GM23338 (cell line): ENCODE results near the gene RAB9A. TPM values are rescaled to one million over a fixed set of nuclear protein-coding genes. Genes with fewer than 3 reads are reported as not detected.

ENCODE experiments used
- ATAC-seq: fragments of 200-7000 bp; cut with Tn5 transposase; 3 replicates; pipeline ENCODE4 v1.9.1; 2020
- DNase-seq: peaks from one replicate; pipeline ENCODE4 v3.0.0-alpha.2; 2015; ENCODE audit warnings: low spot score
- H2AFZ ChIP-seq: fragments of 200-600 bp; sonication (generic); 2 replicates; pipeline ENCODE4 v1.8.0; 2016; ENCODE audit warnings: antibody characterized with exemption, mild to moderate bottlenecking, moderate library complexity
- H3F3A ChIP-seq: fragments of 200-600 bp; sonication (generic); replicated peaks from 2 replicates; pipeline ENCODE4 v1.8.0; 2017; ENCODE audit warnings: antibody characterized with exemption, mixed run types, low read depth
- H3K27ac ChIP-seq: fragments of 200-600 bp; sonication (generic); 2 replicates; pipeline ENCODE4 v1.6.1; 2016; ENCODE audit warnings: low read depth
- H3K27me3 ChIP-seq: fragments of 200-600 bp; sonication (generic); 2 replicates; pipeline ENCODE4 v1.8.0; 2016; ENCODE audit warnings: mild to moderate bottlenecking, mixed run types, moderate library complexity; ENCODE audit not compliant: insufficient read depth
- H3K36me3 ChIP-seq: fragments of 200-600 bp; sonication (generic); 2 replicates; pipeline ENCODE4 v1.8.0; 2016; ENCODE audit warnings: mild to moderate bottlenecking; ENCODE audit not compliant: insufficient read depth
- H3K4me1 ChIP-seq: fragments of 200-600 bp; sonication (generic); 2 replicates; pipeline ENCODE4 v1.8.0; 2016; ENCODE audit warnings: mild to moderate bottlenecking, moderate library complexity; ENCODE audit not compliant: insufficient read depth
- H3K4me2 ChIP-seq: fragments of 200-600 bp; sonication (generic); 2 replicates; pipeline ENCODE4 v1.7.1; 2017; ENCODE audit warnings: mixed run types
- H3K4me3 ChIP-seq: fragments of 200-600 bp; sonication (generic); 2 replicates; pipeline ENCODE4 v1.6.1; 2016; ENCODE audit warnings: mixed run types
- H3K79me2 ChIP-seq: fragments of 200-600 bp; sonication (generic); replicated peaks from 2 replicates; pipeline ENCODE4 v1.8.0; 2017; ENCODE audit warnings: mild to moderate bottlenecking; ENCODE audit not compliant: insufficient read depth
- H3K9me2 ChIP-seq: fragments of 200-600 bp; sonication (generic); 2 replicates; pipeline ENCODE4 v1.8.0; 2017; ENCODE audit not compliant: insufficient read depth
- H4K20me1 ChIP-seq: fragments of 200-600 bp; sonication (generic); replicated peaks from 2 replicates; pipeline ENCODE4 v1.8.0; 2017; ENCODE audit warnings: mild to moderate bottlenecking; ENCODE audit not compliant: insufficient read depth
- H3K27ac Mint-ChIP-seq: 2 replicates; pipeline ENCODE4 v1.8.0; 2020; ENCODE audit warnings: inconsistent platforms, mild to moderate bottlenecking, moderate library complexity, mixed read lengths
- H3K27me3 Mint-ChIP-seq: 3 replicates; pipeline ENCODE4 v1.8.0; 2022; ENCODE audit warnings: low read depth, mild to moderate bottlenecking, moderate library complexity, mixed read lengths, inconsistent platforms; ENCODE audit not compliant: insufficient read depth, poor library complexity
- H3K36me3 Mint-ChIP-seq: 3 replicates; pipeline ENCODE4 v1.8.0; 2021; ENCODE audit warnings: low read depth, mild to moderate bottlenecking, inconsistent platforms, moderate library complexity, mixed read lengths
- H3K4me1 Mint-ChIP-seq: 3 replicates; pipeline ENCODE4 v1.8.0; 2020; ENCODE audit warnings: mild to moderate bottlenecking, inconsistent platforms, mixed read lengths
- H3K4me3 Mint-ChIP-seq: 3 replicates; pipeline ENCODE4 v1.8.0; 2021; ENCODE audit warnings: moderate library complexity, mild to moderate bottlenecking, inconsistent platforms, mixed read lengths
- H3K9me3 Mint-ChIP-seq: 3 replicates; pipeline ENCODE4 v1.8.0; 2020; ENCODE audit warnings: moderate library complexity, mild to moderate bottlenecking, inconsistent platforms, mixed read lengths
- CREB1 ChIP-seq: fragments of 250-450 bp; sonication (Bioruptor Pico); IDR thresholded peaks from 2 replicates; pipeline ENCODE4 v1.5.0; 2020; ENCODE audit warnings: low read depth, mild to moderate bottlenecking, moderate library complexity
- CTCF ChIP-seq, 2 experiments: fragments of 200-600 bp in 1 of 2; sonication (generic) in 1 of 2; conservative IDR thresholded peaks; 2 replicates each; pipeline versions ENCODE4 v1.5.1 to v1.6.1; 2016 to 2017; ENCODE audit warnings: antibody characterized with exemption in 2 of 2, low read depth in 2 of 2, mild to moderate bottlenecking in 2 of 2, moderate library complexity in 1 of 2
- ETS1 ChIP-seq: IDR thresholded peaks from 2 replicates; pipeline ENCODE4 v1.6.1; 2016; ENCODE audit warnings: antibody characterized with exemption
- EZH2 ChIP-seq: fragments of 200-600 bp; sonication (generic); IDR thresholded peaks from one replicate; pipeline ENCODE4 v1.8.0; 2017; ENCODE audit warnings: antibody characterized with exemption, mild to moderate bottlenecking, low read depth; ENCODE audit not compliant: unreplicated experiment
- EZH2phosphoT487 ChIP-seq: fragments of 200-600 bp; sonication (generic); IDR thresholded peaks from one replicate; pipeline ENCODE4 v1.8.1; 2018; ENCODE audit warnings: antibody characterized with exemption; ENCODE audit not compliant: unreplicated experiment
- JUNB ChIP-seq: IDR thresholded peaks from one replicate; pipeline ENCODE4 v1.6.1; 2016; ENCODE audit warnings: antibody characterized with exemption; ENCODE audit not compliant: unreplicated experiment
- NANOG ChIP-seq: IDR thresholded peaks from 2 replicates; pipeline ENCODE4 v1.6.1; 2016; ENCODE audit warnings: antibody characterized with exemption, borderline replicate concordance
- POLR2AphosphoS5 ChIP-seq: IDR thresholded peaks from 2 replicates; pipeline ENCODE4 v1.6.1; 2016; ENCODE audit warnings: antibody characterized with exemption, low read depth
- STAT1 ChIP-seq: IDR thresholded peaks from one replicate; pipeline ENCODE4 v1.6.1; 2016; ENCODE audit warnings: antibody characterized with exemption; ENCODE audit not compliant: unreplicated experiment
- ZNF114 ChIP-seq: fragments of 250-450 bp; sonication (Bioruptor Pico); IDR thresholded peaks from 2 replicates; pipeline ENCODE4 v1.5.0; 2020; ENCODE audit warnings: mild to moderate bottlenecking, moderate library complexity
- ZNF331 ChIP-seq: fragments of 250-450 bp; sonication (Bioruptor Pico); IDR thresholded peaks from 2 replicates; pipeline ENCODE4 v1.5.0; 2020; ENCODE audit warnings: low read depth, mild to moderate bottlenecking, moderate library complexity
- ZNF462 ChIP-seq: fragments of 250-450 bp; sonication (Bioruptor Pico); IDR thresholded peaks from 2 replicates; pipeline ENCODE4 v1.5.0; 2020; ENCODE audit warnings: mild to moderate bottlenecking, moderate library complexity
- polyA plus RNA-seq: library from polyadenylated mRNA; unstranded; fragments of >200 nt; fragmentation: Nextera tagmentation; extraction: Ambion mirVana; gene quantifications from 2 replicates; pipeline ENCODE4 v1.2.1, GENCODE V29; 2016
- total RNA-seq: library from RNA; depleted of rRNA; stranded (reverse); fragments of >200 nt; shearing (Covaris generic); gene quantifications from 2 replicates; pipeline ENCODE4 v1.2.3, GENCODE V29; 2014

RAB9A gene
- total and polyA plus RNA-seq, 2 experiments from 2014 or later: 43.3 to 45.1 TPM

GRCh38 chrX:13697976-13698375 lies 9.0 kb downstream of the RAB9A start:
- H3K4me1 ChIP-seq: peaks cover 19% of the 10 kb centered on the region
- no peak for ATAC-seq
- 0 out of 2 replicates have a peak overlapping the region, but pooled peaks have one; percentile 32 for H3K4me2 ChIP-seq
- H3F3A ChIP-seq: no peaks in the 10 kb centered on the region
- TF ChIP-seq ZNF114 (CRISPR knock-in tag): no peak
- Mint-ChIP-seq H3K4me3 (no peak overlapping the region), H3K27me3 (peaks cover 6% of the 10 kb centered on the region), H3K36me3 (no peaks in the 10 kb centered on the region; the same call in 2 of the 3 replicates), H3K4me1 (peaks cover 56% of the 10 kb centered on the region), H3K27ac (no peak overlapping the region), H3K9me3 (no peaks in the 10 kb centered on the region)
- H3K79me2 ChIP-seq: peaks cover 98% of the 10 kb centered on the region
- no peaks in the 10 kb centered on the region for H3K36me3 ChIP-seq
- no peak overlapping the region for H2AFZ ChIP-seq
- H3K27me3 ChIP-seq: no peaks in the 10 kb centered on the region
- DNase-seq: no peak
- no peak overlapping the region for H3K4me3 ChIP-seq
- no peaks in the 10 kb centered on the region for H3K9me2 ChIP-seq
- no peak overlapping the region for H3K27ac ChIP-seq
- peaks cover 18% of the 10 kb centered on the region; the same call in 1 of the 2 replicates for H4K20me1 ChIP-seq

GRCh38 chrX:13698432-13698831 lies 9.5 kb downstream of the RAB9A start:
- Mint-ChIP-seq H3K9me3 (no peaks in the 10 kb centered on the region), H3K27ac (no peak overlapping the region)

More at GRCh38 chrX:13698432-13698831, 9.5 kb downstream of the RAB9A start:
- ATAC-seq: no peak
- H3K27ac ChIP-seq: no peak overlapping the region
- no peaks in the 10 kb centered on the region for H3K36me3 ChIP-seq
- peaks cover 15% of the 10 kb centered on the region for H3K4me1 ChIP-seq
- H3K4me1 Mint-ChIP-seq: peaks cover 52% of the 10 kb centered on the region
- H3K27me3 Mint-ChIP-seq: peaks cover 3% of the 10 kb centered on the region
- no peaks in the 10 kb centered on the region for H3F3A ChIP-seq
- H3K9me2 ChIP-seq: no peaks in the 10 kb centered on the region
- H3K4me3 ChIP-seq: no peak overlapping the region
- no peak overlapping the region for H2AFZ ChIP-seq
- no peak for TF ChIP-seq ZNF331 (CRISPR knock-in tag)
- no peak for TF ChIP-seq EZH2
- TF ChIP-seq CTCF (conservative IDR thresholded peaks at IDR 0.05; ENCODE audit: low read depth in 2 of 2): no peak
- TF ChIP-seq STAT1: no peak
- TF ChIP-seq NANOG: no peak
- TF ChIP-seq ETS1: no peak
- no peak for TF ChIP-seq POLR2AphosphoS5
- no peak for TF ChIP-seq EZH2phosphoT487
- no peak for TF ChIP-seq CREB1
- no peak for TF ChIP-seq ZNF462 (CRISPR knock-in tag)
- TF ChIP-seq JUNB: no peak
- no peak for TF ChIP-seq ZNF114 (CRISPR knock-in tag)
- H3K4me3 Mint-ChIP-seq: no peak overlapping the region
- peaks cover 22% of the 10 kb centered on the region; the same call in 1 of the 2 replicates for H4K20me1 ChIP-seq
- H3K36me3 Mint-ChIP-seq: no peaks in the 10 kb centered on the region; the same call in 2 of the 3 replicates
- H3K4me2 ChIP-seq: no peak overlapping the region
- DNase-seq: no peak
- peaks cover 98% of the 10 kb centered on the region for H3K79me2 ChIP-seq
- no peaks in the 10 kb centered on the region for H3K27me3 ChIP-seq
